C4-2B (cell line): ENCODE results near the gene NPB.

ENCODE experiments used
- ZFX ChIP-seq: fragments of 450-650 bp; IDR thresholded peaks from 2 replicates; pipeline ENCODE4 v1.6.1; 2017
- TF ChIP-seq, protein P1 (sequence below): fragments of 450-650 bp; conservative IDR thresholded peaks from 2 replicates; pipeline ENCODE4 v1.5.1; 2017; ENCODE audit warnings: mild to moderate bottlenecking

- TF ChIP-seq, protein P1, sequence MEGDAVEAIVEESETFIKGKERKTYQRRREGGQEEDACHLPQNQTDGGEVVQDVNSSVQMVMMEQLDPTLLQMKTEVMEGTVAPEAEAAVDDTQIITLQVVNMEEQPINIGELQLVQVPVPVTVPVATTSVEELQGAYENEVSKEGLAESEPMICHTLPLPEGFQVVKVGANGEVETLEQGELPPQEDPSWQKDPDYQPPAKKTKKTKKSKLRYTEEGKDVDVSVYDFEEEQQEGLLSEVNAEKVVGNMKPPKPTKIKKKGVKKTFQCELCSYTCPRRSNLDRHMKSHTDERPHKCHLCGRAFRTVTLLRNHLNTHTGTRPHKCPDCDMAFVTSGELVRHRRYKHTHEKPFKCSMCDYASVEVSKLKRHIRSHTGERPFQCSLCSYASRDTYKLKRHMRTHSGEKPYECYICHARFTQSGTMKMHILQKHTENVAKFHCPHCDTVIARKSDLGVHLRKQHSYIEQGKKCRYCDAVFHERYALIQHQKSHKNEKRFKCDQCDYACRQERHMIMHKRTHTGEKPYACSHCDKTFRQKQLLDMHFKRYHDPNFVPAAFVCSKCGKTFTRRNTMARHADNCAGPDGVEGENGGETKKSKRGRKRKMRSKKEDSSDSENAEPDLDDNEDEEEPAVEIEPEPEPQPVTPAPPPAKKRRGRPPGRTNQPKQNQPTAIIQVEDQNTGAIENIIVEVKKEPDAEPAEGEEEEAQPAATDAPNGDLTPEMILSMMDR = no peak
- TF ChIP-seq ZFX = no peak
These were observed 20.7 kb downstream of the NPB start for GRCh38 chr17:81922566-81923301.
